GM18861 (cell line): ENCODE measurements around the gene RIOK1.
"Not testable (repeated sequence)": the region's sequence is repeated elsewhere in the genome, so short reads cannot be mapped to it uniquely, and the experiment has no call there.

Experiments
- ATAC-seq: cut with Tn5 transposase; IDR thresholded peaks from one replicate; pipeline ENCODE4 v1.9.1; 2021; ENCODE audit not compliant: unreplicated experiment

The RIOK1 gene

GRCh38 chr6:7439228-7439627 lies 49.6 kb downstream of the RIOK1 start:
- ATAC-seq, result no peak

- no peak for ATAC-seq
Observed at GRCh38 chr6:7440476-7440875, 50.9 kb downstream of the RIOK1 start.

- ATAC-seq, result no peak
Observed at GRCh38 chr6:7441048-7441775, 51.6 kb downstream of the RIOK1 start.

- ATAC-seq, result no peak
Observed at GRCh38 chr6:7442467-7442866, 52.9 kb downstream of the RIOK1 start.

- ATAC-seq, result no peak
Observed at GRCh38 chr6:7445101-7445500, 55.5 kb downstream of the RIOK1 start.

GRCh38 chr6:7445885-7446461 lies 56.4 kb downstream of the RIOK1 start:
- ATAC-seq, result no peak

GRCh38 chr6:7446619-7447325 lies 57.2 kb downstream of the RIOK1 start:
- ATAC-seq, result no peak

GRCh38 chr6:7448232-7448631 lies 58.6 kb downstream of the RIOK1 start:
- no peak for ATAC-seq

- ATAC-seq, result no peak
Observed at GRCh38 chr6:7449018-7449417, 59.4 kb downstream of the RIOK1 start.

- ATAC-seq, result no peak
Observed at GRCh38 chr6:7451326-7451725, 61.7 kb downstream of the RIOK1 start.

- no peak for ATAC-seq
Observed at GRCh38 chr6:7452898-7453297, 63.3 kb downstream of the RIOK1 start.

GRCh38 chr6:7454696-7455358 lies 65.2 kb downstream of the RIOK1 start:
- no peak for ATAC-seq

- not testable (repeated sequence) for ATAC-seq
Observed at GRCh38 chr6:7456302-7456701, 66.7 kb downstream of the RIOK1 start.

GRCh38 chr6:7461416-7461815 lies 71.8 kb downstream of the RIOK1 start:
- no peak for ATAC-seq

GRCh38 chr6:7463785-7464184 lies 74.2 kb downstream of the RIOK1 start:
- ATAC-seq, result no peak

GRCh38 chr6:7467007-7467897 lies 77.6 kb downstream of the RIOK1 start:
- ATAC-seq, result no peak
